Left cardiac atrium (tissue), 4 donors: ENCODE results near the gene KCNH5. TPM values are rescaled to one million over a fixed set of nuclear protein-coding genes. Genes with fewer than 3 reads are reported as not detected.
A peak's percentile ranks its signal among the peaks of the same experiment; 100 is the strongest.

Experiments
- ATAC-seq, 2 donors: fragments of 200-7000 bp; cut with Tn5 transposase; one replicate each; pipeline ENCODE4 v1.9.1; 2020; ENCODE audit warnings: mild to moderate bottlenecking in 2 of 2, moderate library complexity in 2 of 2
- DNase-seq: peaks from one replicate; pipeline ENCODE4 v3.0.0-alpha.2; 2020
- intact Hi-C, 2 donors: fragments of 100-400 bp; cut with DNase I; formaldehyde crosslinking; loops; one replicate each; pipeline versions ENCODE4 v1.14.1 to v1.15.1; 2022 to 2023
- total RNA-seq, 2 donors: library from RNA; stranded (reverse); fragmentation: NEBNext Ultra II Directional; extraction: Animal tissue kit (Norgen Biotek cat#: 25700); gene quantifications; one replicate each; pipeline ENCODE4 v1.2.1, GENCODE V29; 2021
- donor health status: DM: no; HTN: yes; CAD: no.
- donor health status: DM: no; HTN: yes; CAD: no; lungs with severe emphysema.
- donor health status: DM: yes; HTN: yes; CAD: no.
- donor health status: Dilated cardiomyopathy.

KCNH5 gene
- total RNA-seq, 2 donors from 2014 or later: 0.08 to 0.29 TPM

GRCh38 chr14:62696331-62696924 is 348.8 kb downstream of the KCNH5 start:
- ATAC-seq (no peak), DNase-seq (no peak)
- intact Hi-C loops: no loop called here

- no peak for DNase-seq
- intact Hi-C loops: no loop called here
- ATAC-seq: no peak
Observed at GRCh38 chr14:62694075-62694474, 351.2 kb downstream of the KCNH5 start.

GRCh38 chr14:62692490-62693106 is 352.7 kb downstream of the KCNH5 start:
- no peak for DNase-seq
- ATAC-seq: peak in 1 of 2 donors; percentile 39
- intact Hi-C loops: no loop called here

- peak; percentile 23 for DNase-seq
- ATAC-seq: peak; percentile 94 to 100
- intact Hi-C loops: no loop called here
Observed at GRCh38 chr14:62691647-62692489, 353.4 kb downstream of the KCNH5 start.

- intact Hi-C loops: no loop called here
- DNase-seq (no peak), ATAC-seq (no peak)
Observed at GRCh38 chr14:62689733-62690132, 355.5 kb downstream of the KCNH5 start.

- ATAC-seq (no peak), DNase-seq (no peak)
- intact Hi-C loops: no loop called here
Observed at GRCh38 chr14:62687818-62688217, 357.4 kb downstream of the KCNH5 start.

GRCh38 chr14:62684376-62684775 is 360.9 kb downstream of the KCNH5 start:
- intact Hi-C loops: no loop called here
- no peak for ATAC-seq
- no peak for DNase-seq

- DNase-seq: no peak
- intact Hi-C loops: no loop called here
- no peak for ATAC-seq
Observed at GRCh38 chr14:62682208-62682607, 363.1 kb downstream of the KCNH5 start.

- no peak for ATAC-seq
- DNase-seq: no peak
- intact Hi-C loops: no loop called here
Observed at GRCh38 chr14:62674563-62675237, 370.6 kb downstream of the KCNH5 start.

- DNase-seq (no peak), ATAC-seq (no peak)
- intact Hi-C loops: no loop called here
Observed at GRCh38 chr14:62673014-62673755, 372.1 kb downstream of the KCNH5 start.

GRCh38 chr14:62670526-62670925 is 374.7 kb downstream of the KCNH5 start:
- ATAC-seq: no peak
- DNase-seq: no peak
- intact Hi-C loops: no loop called here

GRCh38 chr14:62667421-62667914 is 377.8 kb downstream of the KCNH5 start:
- DNase-seq (no peak), ATAC-seq (no peak)
- intact Hi-C loops: no loop called here

GRCh38 chr14:62665286-62665685 is 380.0 kb downstream of the KCNH5 start:
- intact Hi-C loops: no loop called here
- ATAC-seq (no peak), DNase-seq (no peak)

- intact Hi-C loops: no loop called here
- no peak for DNase-seq
- no peak for ATAC-seq
Observed at GRCh38 chr14:62663456-62663821, 381.8 kb downstream of the KCNH5 start.

- ATAC-seq: no peak
- intact Hi-C loops: no loop called here
- DNase-seq: no peak
Observed at GRCh38 chr14:62662811-62663455, 382.3 kb downstream of the KCNH5 start.

GRCh38 chr14:62661818-62662217 is 383.4 kb downstream of the KCNH5 start:
- intact Hi-C loops: no loop called here
- ATAC-seq: no peak

GRCh38 chr14:62658631-62659030 is 386.6 kb downstream of the KCNH5 start:
- DNase-seq (no peak), ATAC-seq (no peak)
- intact Hi-C loops: no loop called here

More at GRCh38 chr14:62661818-62662217, 383.4 kb downstream of the KCNH5 start:
- no peak for DNase-seq

- intact Hi-C loops: no loop called here
- no peak for ATAC-seq
Observed at GRCh38 chr14:62657376-62657775, 387.9 kb downstream of the KCNH5 start.

GRCh38 chr14:62655166-62655565 is 390.1 kb downstream of the KCNH5 start:
- no peak for DNase-seq
- intact Hi-C loops: no loop called here
- ATAC-seq: no peak

More at GRCh38 chr14:62657376-62657775, 387.9 kb downstream of the KCNH5 start:
- no peak for DNase-seq
